ENCODE measurements around the gene CITED2. TPM values are rescaled to one million over a fixed set of nuclear protein-coding genes. Genes with fewer than 3 reads are reported as not detected.

The CITED2 gene
- total RNA-seq, 1 donor from 2014 or later = 41.8 TPM

DNA sequence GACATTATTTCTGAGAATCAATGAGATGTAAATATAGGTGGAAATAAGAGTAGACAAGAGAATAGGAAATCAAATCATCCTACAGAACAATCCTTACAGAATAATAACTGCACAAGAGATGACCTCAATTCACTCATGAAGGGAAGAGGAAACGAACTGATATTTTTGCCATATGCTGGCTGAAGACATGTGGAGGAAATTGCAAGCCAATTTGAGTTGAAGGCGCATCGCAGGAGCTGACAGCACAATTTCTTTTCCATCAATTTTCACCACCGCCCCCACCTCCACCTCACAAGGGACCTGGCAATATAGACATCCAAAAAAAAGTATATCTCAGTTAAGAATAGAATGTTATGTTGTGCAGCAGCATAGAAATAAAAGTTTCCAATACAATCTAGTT, 20.3 kb downstream of the CITED2 start:
- Histone ChIP-seq H3K27ac (ENCODE audit: low read depth, low read length) (no peak overlapping the region), H3K4me3 (ENCODE audit: low read length in 3 of 3) (no peak overlapping the region), H3K36me3 (ENCODE audit: control insufficient read depth in 3 of 3, insufficient read depth in 3 of 3, low read length in 3 of 3) (no peaks in the 10 kb centered on the region), H3K27me3 (ENCODE audit: control insufficient read depth in 3 of 3, insufficient read depth in 3 of 3, low read length in 3 of 3) (no peaks in the 10 kb centered on the region), H3K4me1 (ENCODE audit: control insufficient read depth in 3 of 3, insufficient read depth in 3 of 3, low read length in 3 of 3) (no peaks in the 10 kb centered on the region), H3K9ac (ENCODE audit: low read depth in 1 of 3, low read length in 3 of 3) (no peak overlapping the region), H3K9me3 (ENCODE audit: control insufficient read depth in 3 of 3, low read length in 3 of 3) (no peaks in the 10 kb centered on the region)

DNA sequence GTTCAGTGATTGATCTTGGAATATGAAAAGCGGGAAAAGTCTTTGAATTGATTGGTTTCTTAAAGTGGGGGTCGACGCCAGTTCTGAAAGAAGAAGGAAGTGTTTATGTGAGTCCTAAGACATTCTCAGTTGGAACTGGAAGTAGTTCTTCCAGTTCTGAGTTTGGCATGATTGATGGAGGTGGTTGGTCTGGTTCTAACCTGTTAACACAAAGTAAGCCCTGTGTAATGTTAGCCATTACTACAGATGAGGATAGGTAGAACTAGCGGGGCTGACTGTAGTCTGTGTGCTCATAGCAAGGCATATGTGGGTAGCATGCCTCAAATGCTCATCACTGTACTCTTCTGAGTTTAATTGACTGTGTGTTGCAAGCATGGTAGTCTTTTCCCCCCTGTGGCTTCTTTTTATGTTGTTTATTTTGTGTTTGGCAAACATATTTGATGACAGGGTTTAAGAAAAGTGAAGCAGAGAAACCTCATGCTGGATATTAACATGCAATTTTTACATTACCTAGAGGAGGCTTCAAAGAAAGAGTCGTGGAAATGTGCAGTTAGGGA, 24.9 kb downstream of the CITED2 start:
- Histone ChIP-seq H3K9ac (ENCODE audit: low read depth in 1 of 3, low read length in 3 of 3) (no peak overlapping the region), H3K4me3 (ENCODE audit: low read length in 3 of 3) (no peak overlapping the region), H3K9me3 (ENCODE audit: control insufficient read depth in 3 of 3, low read length in 3 of 3) (no peaks in the 10 kb centered on the region), H3K36me3 (ENCODE audit: control insufficient read depth in 3 of 3, insufficient read depth in 3 of 3, low read length in 3 of 3) (no peaks in the 10 kb centered on the region), H3K27me3 (ENCODE audit: control insufficient read depth in 3 of 3, insufficient read depth in 3 of 3, low read length in 3 of 3) (no peaks in the 10 kb centered on the region), H3K4me1 (ENCODE audit: control insufficient read depth in 3 of 3, insufficient read depth in 3 of 3, low read length in 3 of 3) (no peaks in the 10 kb centered on the region), H3K27ac (ENCODE audit: low read depth, low read length) (no peak overlapping the region)

DNA sequence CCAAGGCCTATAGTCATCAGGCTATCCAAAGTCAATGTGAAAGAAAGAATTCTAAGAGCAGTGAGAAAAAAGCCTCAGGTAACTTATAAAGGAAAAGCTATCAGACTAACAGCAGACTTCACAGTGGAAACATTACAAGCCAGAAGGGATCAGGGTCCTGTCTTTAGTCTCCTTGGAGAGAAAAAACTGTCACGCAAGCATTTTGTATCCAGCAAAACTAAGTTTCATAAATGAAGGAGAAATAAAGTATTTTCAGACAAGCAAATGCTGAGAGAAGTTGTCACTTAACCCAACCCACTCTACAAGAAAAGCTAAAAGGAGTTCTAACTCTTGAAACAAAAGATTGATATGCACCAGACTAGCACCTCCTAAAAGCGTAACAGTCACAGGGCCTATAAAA, 28.1 kb downstream of the CITED2 start:
- H3K27me3 ChIP-seq (ENCODE audit: control insufficient read depth in 3 of 3, insufficient read depth in 3 of 3, low read length in 3 of 3) = no peaks in the 10 kb centered on the region
- no peak overlapping the region for H3K4me3 ChIP-seq (ENCODE audit: low read length in 3 of 3)
- H3K9ac ChIP-seq (ENCODE audit: low read depth in 1 of 3, low read length in 3 of 3) = no peak overlapping the region
- H3K36me3 ChIP-seq (ENCODE audit: control insufficient read depth in 3 of 3, insufficient read depth in 3 of 3, low read length in 3 of 3) = no peaks in the 10 kb centered on the region
- no peak overlapping the region for H3K27ac ChIP-seq (ENCODE audit: low read depth, low read length)
- H3K9me3 ChIP-seq (ENCODE audit: control insufficient read depth in 3 of 3, low read length in 3 of 3) = no peaks in the 10 kb centered on the region
- no peaks in the 10 kb centered on the region for H3K4me1 ChIP-seq (ENCODE audit: control insufficient read depth in 3 of 3, insufficient read depth in 3 of 3, low read length in 3 of 3)

DNA sequence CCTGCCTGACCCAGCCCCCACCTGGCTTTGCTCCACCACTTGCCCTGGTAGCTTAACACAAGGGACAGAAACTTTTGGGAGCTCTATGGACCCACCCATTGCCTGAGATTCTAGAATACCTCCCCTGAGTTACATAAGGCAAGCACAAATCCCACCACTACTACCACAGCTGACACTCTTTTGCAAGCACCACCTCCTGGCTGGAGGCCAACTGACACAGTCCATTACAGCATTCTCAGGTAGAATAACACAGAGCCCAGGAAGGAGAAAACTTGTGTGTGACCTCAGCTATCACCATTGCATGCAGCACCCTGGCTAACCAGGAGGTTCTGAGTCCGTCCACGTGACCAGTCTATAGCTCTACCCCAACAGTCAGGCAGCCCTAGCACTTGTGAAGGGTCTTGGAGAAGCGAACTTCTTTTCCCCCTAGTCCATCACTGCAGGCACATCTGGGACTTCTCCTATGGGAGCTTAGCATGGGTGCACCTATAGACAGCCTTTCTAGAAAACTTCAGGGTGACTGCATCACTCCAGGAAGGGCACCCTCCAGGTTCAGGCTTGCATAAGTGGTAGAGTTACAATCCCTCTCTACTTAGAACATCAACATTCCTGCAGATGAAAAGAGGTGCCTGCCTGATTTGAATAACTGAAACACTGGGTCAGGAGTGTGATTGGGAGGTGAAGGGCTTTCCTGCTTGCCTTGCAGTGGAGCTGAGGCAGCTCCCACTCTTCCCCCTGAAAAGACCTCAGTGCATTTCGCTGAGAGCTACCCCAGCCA, 30.1 kb downstream of the CITED2 start:
- Histone ChIP-seq H3K4me1 (ENCODE audit: control insufficient read depth in 3 of 3, insufficient read depth in 3 of 3, low read length in 3 of 3) (peaks cover 0 to under 1% (median 0%) of the 10 kb centered on the region in 3 donors), H3K9ac (ENCODE audit: low read depth in 1 of 3, low read length in 3 of 3) (no peak overlapping the region), H3K27me3 (ENCODE audit: control insufficient read depth in 3 of 3, insufficient read depth in 3 of 3, low read length in 3 of 3) (no peaks in the 10 kb centered on the region), H3K27ac (ENCODE audit: low read depth, low read length) (no peak overlapping the region), H3K9me3 (ENCODE audit: control insufficient read depth in 3 of 3, low read length in 3 of 3) (no peaks in the 10 kb centered on the region), H3K36me3 (ENCODE audit: control insufficient read depth in 3 of 3, insufficient read depth in 3 of 3, low read length in 3 of 3) (no peaks in the 10 kb centered on the region), H3K4me3 (ENCODE audit: low read length in 3 of 3) (no peak overlapping the region)

DNA sequence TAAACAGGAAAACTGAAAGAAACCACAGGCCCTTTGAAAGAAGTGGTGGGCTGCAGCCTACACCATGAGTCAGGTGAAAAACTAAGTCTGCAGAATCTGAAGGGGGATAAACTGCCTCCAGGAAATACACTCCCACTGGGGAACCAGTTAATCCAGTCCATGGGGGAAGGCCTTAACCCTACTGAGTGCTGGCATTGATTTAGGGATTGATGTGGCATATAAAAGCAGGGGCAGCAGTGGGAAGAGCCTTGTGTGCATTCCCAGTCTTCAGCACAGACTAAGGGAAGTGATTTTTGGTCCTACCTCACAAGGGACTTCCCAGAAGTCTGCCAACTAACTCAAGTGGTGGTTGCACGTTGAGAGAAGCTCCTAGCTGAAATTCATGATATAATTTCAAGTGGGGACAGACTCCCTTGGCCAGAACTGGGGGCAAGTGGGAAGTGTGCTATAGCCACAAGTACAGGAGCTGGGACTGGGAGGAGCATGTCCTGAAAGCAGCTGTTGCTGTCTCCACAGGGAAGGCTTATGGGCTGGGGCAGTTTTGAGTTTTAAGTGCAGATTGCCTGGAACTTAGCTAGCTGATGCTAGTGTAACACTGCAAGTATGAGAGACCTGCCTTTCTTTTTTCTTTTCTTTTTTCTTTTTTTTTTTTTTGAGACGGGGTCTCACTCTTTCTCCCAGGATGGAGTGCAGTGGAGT, 31.2 kb downstream of the CITED2 start:
- Histone ChIP-seq H3K27ac (ENCODE audit: low read depth, low read length) (no peak overlapping the region), H3K4me1 (ENCODE audit: control insufficient read depth in 3 of 3, insufficient read depth in 3 of 3, low read length in 3 of 3) (peaks cover 6 to 12% (median 8%) of the 10 kb centered on the region in 3 donors), H3K9me3 (ENCODE audit: control insufficient read depth in 3 of 3, low read length in 3 of 3) (no peaks in the 10 kb centered on the region), H3K27me3 (ENCODE audit: control insufficient read depth in 3 of 3, insufficient read depth in 3 of 3, low read length in 3 of 3) (no peaks in the 10 kb centered on the region), H3K36me3 (ENCODE audit: control insufficient read depth in 3 of 3, insufficient read depth in 3 of 3, low read length in 3 of 3) (no peaks in the 10 kb centered on the region), H3K9ac (ENCODE audit: low read depth in 1 of 3, low read length in 3 of 3) (no peak overlapping the region), H3K4me3 (ENCODE audit: low read length in 3 of 3) (no peak overlapping the region)

DNA sequence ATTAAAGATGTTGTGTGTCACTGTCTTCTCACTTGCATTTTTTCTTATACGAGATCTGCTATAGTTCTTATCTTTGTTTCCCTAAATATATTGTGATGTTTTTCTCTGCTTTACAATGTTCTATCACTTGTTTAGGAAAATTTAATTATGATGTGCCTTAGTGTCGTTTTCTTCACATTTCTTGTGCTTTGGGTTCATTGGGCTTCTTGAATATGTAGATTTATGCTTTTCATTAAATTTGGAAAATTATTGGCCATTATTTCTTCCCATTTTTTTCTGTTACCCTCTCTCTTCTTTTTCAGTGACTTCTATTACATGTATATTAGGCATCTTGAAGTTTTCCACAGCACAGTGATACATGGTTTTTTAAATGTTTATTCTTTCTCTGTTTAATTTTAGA, 33.4 kb downstream of the CITED2 start:
- H3K9ac ChIP-seq (ENCODE audit: low read depth in 1 of 3, low read length in 3 of 3) = no peak overlapping the region
- H3K4me1 ChIP-seq (ENCODE audit: control insufficient read depth in 3 of 3, insufficient read depth in 3 of 3, low read length in 3 of 3) = peaks cover 7 to 24% (median 14%) of the 10 kb centered on the region in 3 donors
- H3K27me3 ChIP-seq (ENCODE audit: control insufficient read depth in 3 of 3, insufficient read depth in 3 of 3, low read length in 3 of 3) = no peaks in the 10 kb centered on the region
- no peak overlapping the region for H3K27ac ChIP-seq (ENCODE audit: low read depth, low read length)
- no peak overlapping the region for H3K4me3 ChIP-seq (ENCODE audit: low read length in 3 of 3)
- H3K36me3 ChIP-seq (ENCODE audit: control insufficient read depth in 3 of 3, insufficient read depth in 3 of 3, low read length in 3 of 3) = no peaks in the 10 kb centered on the region
- H3K9me3 ChIP-seq (ENCODE audit: control insufficient read depth in 3 of 3, low read length in 3 of 3) = no peaks in the 10 kb centered on the region

DNA sequence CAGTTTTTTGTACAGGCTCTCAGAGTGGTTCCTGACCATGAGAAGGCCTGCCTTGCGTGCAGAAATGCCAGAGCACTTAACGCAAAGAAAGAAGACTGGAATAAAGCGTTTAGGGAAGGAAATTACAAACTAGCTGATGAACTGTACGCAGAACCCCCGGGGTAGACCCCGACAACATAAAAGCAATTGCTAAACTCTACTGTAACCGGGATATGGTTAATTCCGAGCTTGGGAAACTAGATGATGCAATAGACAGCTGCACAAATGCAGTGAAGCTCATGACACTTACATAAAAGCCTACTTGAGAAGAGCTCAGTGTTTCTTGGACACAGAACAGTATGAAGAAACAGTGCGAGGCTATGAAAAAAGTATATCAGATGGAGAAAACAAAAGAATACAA, 35.7 kb downstream of the CITED2 start:
- no peak overlapping the region for H3K9ac ChIP-seq (ENCODE audit: low read depth in 1 of 3, low read length in 3 of 3)
- H3K27me3 ChIP-seq (ENCODE audit: control insufficient read depth in 3 of 3, insufficient read depth in 3 of 3, low read length in 3 of 3) = no peaks in the 10 kb centered on the region
- peak overlapping the region in 1 of 3 donors; percentile 23 for H3K4me3 ChIP-seq (ENCODE audit: low read length in 3 of 3)
- H3K36me3 ChIP-seq (ENCODE audit: control insufficient read depth in 3 of 3, insufficient read depth in 3 of 3, low read length in 3 of 3) = no peaks in the 10 kb centered on the region
- H3K9me3 ChIP-seq (ENCODE audit: control insufficient read depth in 3 of 3, low read length in 3 of 3) = no peaks in the 10 kb centered on the region
- peaks cover 7 to 33% (median 16%) of the 10 kb centered on the region in 3 donors for H3K4me1 ChIP-seq (ENCODE audit: control insufficient read depth in 3 of 3, insufficient read depth in 3 of 3, low read length in 3 of 3)
- peak overlapping the region; percentile 38 for H3K27ac ChIP-seq (ENCODE audit: low read depth, low read length)

DNA sequence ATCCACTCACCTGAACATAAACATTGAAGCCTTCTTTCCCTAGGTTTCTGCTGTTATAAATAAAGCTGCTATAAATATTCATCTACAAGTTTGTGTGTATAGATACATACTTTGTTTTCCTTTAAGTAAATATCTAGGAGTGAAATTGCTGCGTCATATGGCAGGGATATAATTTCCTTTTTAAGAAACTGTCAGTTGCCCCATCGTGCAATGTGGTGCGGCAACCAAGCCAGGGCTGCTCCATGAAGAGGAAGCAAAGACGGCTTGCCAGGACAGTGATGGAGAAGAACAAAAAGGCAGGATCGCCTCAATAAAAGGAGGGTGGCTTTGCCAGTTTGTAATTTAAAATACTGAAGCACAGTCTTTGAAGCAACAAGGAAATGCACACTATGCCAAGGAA, 36.6 kb downstream of the CITED2 start:
- no peak overlapping the region for H3K4me3 ChIP-seq (ENCODE audit: low read length in 3 of 3)
- H3K36me3 ChIP-seq (ENCODE audit: control insufficient read depth in 3 of 3, insufficient read depth in 3 of 3, low read length in 3 of 3) = no peaks in the 10 kb centered on the region
- no peak overlapping the region for H3K9ac ChIP-seq (ENCODE audit: low read depth in 1 of 3, low read length in 3 of 3)
- H3K9me3 ChIP-seq (ENCODE audit: control insufficient read depth in 3 of 3, low read length in 3 of 3) = no peaks in the 10 kb centered on the region
- peaks cover 7 to 33% (median 16%) of the 10 kb centered on the region in 3 donors for H3K4me1 ChIP-seq (ENCODE audit: control insufficient read depth in 3 of 3, insufficient read depth in 3 of 3, low read length in 3 of 3)
- H3K27me3 ChIP-seq (ENCODE audit: control insufficient read depth in 3 of 3, insufficient read depth in 3 of 3, low read length in 3 of 3) = no peaks in the 10 kb centered on the region
- H3K27ac ChIP-seq (ENCODE audit: low read depth, low read length) = peak overlapping the region; percentile 38

DNA sequence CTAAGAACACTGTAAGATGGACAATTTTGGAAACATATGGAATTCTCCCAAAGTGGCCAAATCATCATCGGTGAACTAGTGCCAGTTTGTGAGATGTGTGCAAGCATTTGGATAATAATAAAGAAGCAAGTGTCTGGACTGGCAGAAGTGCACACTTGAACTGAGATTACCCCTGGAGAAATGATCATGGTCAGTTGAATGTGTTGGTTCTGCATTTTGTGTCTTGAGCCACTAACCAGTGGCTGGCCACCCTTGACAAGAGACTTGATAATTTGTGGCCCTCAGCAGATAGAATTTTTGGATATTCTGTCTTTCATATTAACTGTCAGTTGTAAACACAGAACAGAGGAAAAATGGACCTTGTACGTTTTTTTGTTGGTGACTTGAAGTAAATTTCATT, 37.4 kb downstream of the CITED2 start:
- no peak overlapping the region for H3K9ac ChIP-seq (ENCODE audit: low read depth in 1 of 3, low read length in 3 of 3)
- no peaks in the 10 kb centered on the region for H3K9me3 ChIP-seq (ENCODE audit: control insufficient read depth in 3 of 3, low read length in 3 of 3)
- H3K27me3 ChIP-seq (ENCODE audit: control insufficient read depth in 3 of 3, insufficient read depth in 3 of 3, low read length in 3 of 3) = no peaks in the 10 kb centered on the region
- H3K27ac ChIP-seq (ENCODE audit: low read depth, low read length) = peak overlapping the region; percentile 3
- no peaks in the 10 kb centered on the region for H3K36me3 ChIP-seq (ENCODE audit: control insufficient read depth in 3 of 3, insufficient read depth in 3 of 3, low read length in 3 of 3)
- peaks cover 7 to 33% (median 16%) of the 10 kb centered on the region in 3 donors for H3K4me1 ChIP-seq (ENCODE audit: control insufficient read depth in 3 of 3, insufficient read depth in 3 of 3, low read length in 3 of 3)
- H3K4me3 ChIP-seq (ENCODE audit: low read length in 3 of 3) = no peak overlapping the region

DNA sequence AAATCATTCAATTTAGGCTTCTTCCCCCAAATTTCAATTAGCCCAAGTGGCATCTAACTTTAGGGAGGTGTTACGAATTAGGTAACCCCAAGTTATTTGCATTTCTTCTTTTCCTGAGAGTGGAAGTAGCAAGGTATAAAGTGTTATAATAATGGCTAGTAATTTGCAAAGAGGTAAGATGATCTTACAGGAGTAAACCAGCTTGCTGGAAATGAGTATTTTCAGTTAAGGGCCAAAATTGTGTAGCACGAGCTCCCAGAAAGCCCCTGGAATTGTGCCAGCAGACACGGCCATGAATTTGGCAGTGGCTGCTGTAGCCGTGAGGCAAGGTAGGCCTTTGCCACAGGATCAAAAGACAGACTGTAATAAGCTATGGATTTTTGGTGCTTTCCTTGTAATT, 38.0 kb downstream of the CITED2 start:
- no peaks in the 10 kb centered on the region for H3K27me3 ChIP-seq (ENCODE audit: control insufficient read depth in 3 of 3, insufficient read depth in 3 of 3, low read length in 3 of 3)
- no peaks in the 10 kb centered on the region for H3K36me3 ChIP-seq (ENCODE audit: control insufficient read depth in 3 of 3, insufficient read depth in 3 of 3, low read length in 3 of 3)
- H3K9ac ChIP-seq (ENCODE audit: low read depth in 1 of 3, low read length in 3 of 3) = no peak overlapping the region
- H3K4me1 ChIP-seq (ENCODE audit: control insufficient read depth in 3 of 3, insufficient read depth in 3 of 3, low read length in 3 of 3) = peaks cover 7 to 33% (median 16%) of the 10 kb centered on the region in 3 donors
- no peaks in the 10 kb centered on the region for H3K9me3 ChIP-seq (ENCODE audit: control insufficient read depth in 3 of 3, low read length in 3 of 3)
- peak overlapping the region; percentile 3 for H3K27ac ChIP-seq (ENCODE audit: low read depth, low read length)
- no peak overlapping the region for H3K4me3 ChIP-seq (ENCODE audit: low read length in 3 of 3)

All from skeletal muscle tissue (tissue), 4 donors.